ENCODE results near the gene ENTHD1.

DNA sequence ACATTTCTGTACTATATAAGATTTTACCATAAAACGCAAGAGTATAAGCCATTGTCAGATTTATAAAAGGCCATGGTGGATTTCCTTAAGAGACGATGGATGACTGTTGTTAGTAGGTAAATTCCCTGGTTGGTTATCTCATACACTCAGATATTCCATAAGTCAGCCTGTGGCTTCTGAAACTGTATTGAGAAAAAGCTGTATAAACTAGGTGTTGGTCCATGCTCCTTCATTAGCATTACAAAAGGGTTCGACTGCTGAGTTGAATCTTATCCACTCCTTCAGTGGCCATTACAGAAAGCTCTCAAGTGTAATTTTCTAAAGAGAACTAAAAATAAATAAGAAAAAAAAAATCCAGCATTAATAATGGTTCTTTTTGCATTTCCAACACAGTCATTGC lies 12.6 kb upstream of the ENTHD1 start:
- TF ChIP-seq MXI1 (conservative IDR thresholded peaks at IDR 0.05; ENCODE audit: poor library complexity, severe bottlenecking) (no peak), EP300 (conservative IDR thresholded peaks at IDR 0.05; ENCODE audit: poor library complexity, severe bottlenecking) (no peak)
- TF ChIP-seq, protein P1, sequence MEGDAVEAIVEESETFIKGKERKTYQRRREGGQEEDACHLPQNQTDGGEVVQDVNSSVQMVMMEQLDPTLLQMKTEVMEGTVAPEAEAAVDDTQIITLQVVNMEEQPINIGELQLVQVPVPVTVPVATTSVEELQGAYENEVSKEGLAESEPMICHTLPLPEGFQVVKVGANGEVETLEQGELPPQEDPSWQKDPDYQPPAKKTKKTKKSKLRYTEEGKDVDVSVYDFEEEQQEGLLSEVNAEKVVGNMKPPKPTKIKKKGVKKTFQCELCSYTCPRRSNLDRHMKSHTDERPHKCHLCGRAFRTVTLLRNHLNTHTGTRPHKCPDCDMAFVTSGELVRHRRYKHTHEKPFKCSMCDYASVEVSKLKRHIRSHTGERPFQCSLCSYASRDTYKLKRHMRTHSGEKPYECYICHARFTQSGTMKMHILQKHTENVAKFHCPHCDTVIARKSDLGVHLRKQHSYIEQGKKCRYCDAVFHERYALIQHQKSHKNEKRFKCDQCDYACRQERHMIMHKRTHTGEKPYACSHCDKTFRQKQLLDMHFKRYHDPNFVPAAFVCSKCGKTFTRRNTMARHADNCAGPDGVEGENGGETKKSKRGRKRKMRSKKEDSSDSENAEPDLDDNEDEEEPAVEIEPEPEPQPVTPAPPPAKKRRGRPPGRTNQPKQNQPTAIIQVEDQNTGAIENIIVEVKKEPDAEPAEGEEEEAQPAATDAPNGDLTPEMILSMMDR (IDR thresholded peaks at IDR 0.05; ENCODE audit: poor library complexity, severe bottlenecking): no peak
